D721Med (cell line): ENCODE data around the gene CYP20A1.
"Not testable (repeated sequence)": the region's sequence is repeated elsewhere in the genome, so short reads cannot be mapped to it uniquely, and the experiment has no call there.

ENCODE experiments used
- DNase-seq: peaks from one replicate; pipeline ENCODE4 v3.0.0; 2011; ENCODE audit warnings: low spot score; ENCODE audit not compliant: insufficient read length
- FAIRE-seq: peaks from 2 replicates; lab custom pipeline; 2011; peaks lifted over from hg19 to GRCh38; lab: Jason Lieb, UNC
- CTCF ChIP-seq: IDR thresholded peaks from 2 replicates; pipeline ENCODE4 v1.5.1; 2012; ENCODE audit warnings: mild to moderate bottlenecking, control low read depth; ENCODE audit not compliant: insufficient read depth; ENCODE audit errors: missing control alignments

CYP20A1 gene

GRCh38 chr2:203238704-203239526, at the start of gene CYP20A1:
TSS of gene CYP20A1 (plus strand) at chr2:203239018. CDS start at chr2:203239063, 45 bp downstream.
- DNase-seq, result peak; percentile 50
- FAIRE-seq, result no peak
- TF ChIP-seq CTCF, result peak; percentile 37

GRCh38 chr2:203190547-203190946, 48.3 kb upstream of the CYP20A1 start:
- FAIRE-seq, DNase-seq: not testable (repeated sequence)

- DNase-seq, FAIRE-seq: not testable (repeated sequence)
Measured at GRCh38 chr2:203191026-203191425, 47.8 kb upstream of the CYP20A1 start.

- FAIRE-seq (no peak), DNase-seq (no peak)
- no peak for TF ChIP-seq CTCF
Measured at GRCh38 chr2:203191961-203192360, 46.9 kb upstream of the CYP20A1 start.

- no peak for DNase-seq
- TF ChIP-seq CTCF, result no peak
- FAIRE-seq, result no peak
Measured at GRCh38 chr2:203195331-203196036, 43.3 kb upstream of the CYP20A1 start.

- FAIRE-seq (no peak), DNase-seq (no peak)
- TF ChIP-seq CTCF, result no peak
Measured at GRCh38 chr2:203200866-203201265, 38.0 kb upstream of the CYP20A1 start.

- TF ChIP-seq CTCF, result no peak
- DNase-seq (no peak), FAIRE-seq (no peak)
Measured at GRCh38 chr2:203201426-203201825, 37.4 kb upstream of the CYP20A1 start.

- FAIRE-seq, result no peak
- DNase-seq, result no peak
- TF ChIP-seq CTCF, result no peak
Measured at GRCh38 chr2:203209538-203209937, 29.3 kb upstream of the CYP20A1 start.
